SK-N-SH (cell line): ENCODE measurements around the gene ATL1.

Experiments used
- CHD2 ChIP-seq: fragments of 150-350 bp; IDR thresholded peaks from 2 replicates; pipeline ENCODE4 v1.6.1; 2018; ENCODE audit warnings: low read length; ENCODE audit not compliant: partially characterized antibody
- EP300 ChIP-seq, 2 experiments: IDR thresholded peaks; 2 replicates each; pipeline versions ENCODE4 v1.4.0 to v1.6.1; 2012; ENCODE audit warnings: borderline replicate concordance in 1 of 2, low read depth in 1 of 2, low read length in 1 of 2
- POLR2AphosphoS5 ChIP-seq: IDR thresholded peaks from 2 replicates; pipeline ENCODE4 v1.6.1; 2012; ENCODE audit warnings: low read depth, low read length
- SMC3 ChIP-seq: IDR thresholded peaks from 2 replicates; pipeline ENCODE4 v1.6.1; 2012; ENCODE audit warnings: low read depth, low read length, improper control_type of control experiment
- TAF1 ChIP-seq: IDR thresholded peaks from 2 replicates; pipeline ENCODE4 v1.6.1; 2012; ENCODE audit warnings: low read depth, mild to moderate bottlenecking, low read length, moderate library complexity, borderline replicate concordance
- YY1 ChIP-seq: IDR thresholded peaks from 2 replicates; pipeline ENCODE4 v1.4.0; 2012; ENCODE audit warnings: low read depth, mild to moderate bottlenecking
- TF ChIP-seq, protein P1 (sequence below): fragments of 200-600 bp; sonication (generic); IDR thresholded peaks from 2 replicates; pipeline ENCODE4 v1.6.1; 2017; ENCODE audit warnings: antibody characterized with exemption, mild to moderate bottlenecking, moderate library complexity
- TF ChIP-seq, protein P2 (sequence below): fragments of 150-350 bp; IDR thresholded peaks from 2 replicates; pipeline ENCODE4 v1.6.1; 2017; ENCODE audit warnings: antibody characterized with exemption, low read length, low read depth, borderline replicate concordance
- TF ChIP-seq, protein P3 (sequence below): fragments of 150-350 bp; IDR thresholded peaks from 2 replicates; pipeline ENCODE4 v1.6.1; 2016; ENCODE audit warnings: mild to moderate bottlenecking, low read depth, low read length

DNA sequence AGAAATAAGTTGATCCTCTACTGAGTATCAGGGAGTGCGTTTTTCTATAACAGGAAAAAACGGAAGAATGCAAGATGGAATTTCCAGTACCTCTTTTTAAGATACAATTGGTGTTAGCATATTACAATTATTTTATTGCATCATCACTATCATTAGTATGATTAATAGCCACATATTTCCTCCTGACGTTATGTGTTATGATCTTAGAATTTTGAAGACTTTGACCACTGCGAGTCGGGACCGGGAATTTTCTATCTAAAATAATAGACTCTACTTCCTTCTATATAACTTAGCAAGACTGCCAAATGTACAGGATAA is 108.8 kb downstream of the ATL1 start:
- TF ChIP-seq, protein P1, sequence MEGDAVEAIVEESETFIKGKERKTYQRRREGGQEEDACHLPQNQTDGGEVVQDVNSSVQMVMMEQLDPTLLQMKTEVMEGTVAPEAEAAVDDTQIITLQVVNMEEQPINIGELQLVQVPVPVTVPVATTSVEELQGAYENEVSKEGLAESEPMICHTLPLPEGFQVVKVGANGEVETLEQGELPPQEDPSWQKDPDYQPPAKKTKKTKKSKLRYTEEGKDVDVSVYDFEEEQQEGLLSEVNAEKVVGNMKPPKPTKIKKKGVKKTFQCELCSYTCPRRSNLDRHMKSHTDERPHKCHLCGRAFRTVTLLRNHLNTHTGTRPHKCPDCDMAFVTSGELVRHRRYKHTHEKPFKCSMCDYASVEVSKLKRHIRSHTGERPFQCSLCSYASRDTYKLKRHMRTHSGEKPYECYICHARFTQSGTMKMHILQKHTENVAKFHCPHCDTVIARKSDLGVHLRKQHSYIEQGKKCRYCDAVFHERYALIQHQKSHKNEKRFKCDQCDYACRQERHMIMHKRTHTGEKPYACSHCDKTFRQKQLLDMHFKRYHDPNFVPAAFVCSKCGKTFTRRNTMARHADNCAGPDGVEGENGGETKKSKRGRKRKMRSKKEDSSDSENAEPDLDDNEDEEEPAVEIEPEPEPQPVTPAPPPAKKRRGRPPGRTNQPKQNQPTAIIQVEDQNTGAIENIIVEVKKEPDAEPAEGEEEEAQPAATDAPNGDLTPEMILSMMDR: no peak
- TF ChIP-seq EP300 (IDR thresholded peaks at IDR 0.05; ENCODE audit: borderline replicate concordance in 1 of 2, low read depth in 1 of 2, low read length in 1 of 2) (no peak), POLR2AphosphoS5 (no peak), SMC3 (no peak), YY1 (no peak), TAF1 (no peak), CHD2 (no peak)
- TF ChIP-seq, protein P2, sequence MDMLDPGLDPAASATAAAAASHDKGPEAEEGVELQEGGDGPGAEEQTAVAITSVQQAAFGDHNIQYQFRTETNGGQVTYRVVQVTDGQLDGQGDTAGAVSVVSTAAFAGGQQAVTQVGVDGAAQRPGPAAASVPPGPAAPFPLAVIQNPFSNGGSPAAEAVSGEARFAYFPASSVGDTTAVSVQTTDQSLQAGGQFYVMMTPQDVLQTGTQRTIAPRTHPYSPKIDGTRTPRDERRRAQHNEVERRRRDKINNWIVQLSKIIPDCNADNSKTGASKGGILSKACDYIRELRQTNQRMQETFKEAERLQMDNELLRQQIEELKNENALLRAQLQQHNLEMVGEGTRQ: no peak
- TF ChIP-seq, protein P3, sequence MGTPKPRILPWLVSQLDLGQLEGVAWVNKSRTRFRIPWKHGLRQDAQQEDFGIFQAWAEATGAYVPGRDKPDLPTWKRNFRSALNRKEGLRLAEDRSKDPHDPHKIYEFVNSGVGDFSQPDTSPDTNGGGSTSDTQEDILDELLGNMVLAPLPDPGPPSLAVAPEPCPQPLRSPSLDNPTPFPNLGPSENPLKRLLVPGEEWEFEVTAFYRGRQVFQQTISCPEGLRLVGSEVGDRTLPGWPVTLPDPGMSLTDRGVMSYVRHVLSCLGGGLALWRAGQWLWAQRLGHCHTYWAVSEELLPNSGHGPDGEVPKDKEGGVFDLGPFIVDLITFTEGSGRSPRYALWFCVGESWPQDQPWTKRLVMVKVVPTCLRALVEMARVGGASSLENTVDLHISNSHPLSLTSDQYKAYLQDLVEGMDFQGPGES: no peak
